H1 (cell line): Measurements from ENCODE around the gene SRR. TPM values are rescaled to one million over a fixed set of nuclear protein-coding genes. Genes with fewer than 3 reads are reported as not detected.

Experiments
- CTCF ChIA-PET: fragments of 300-600 bp; sonication (Branson Sonifier 250); formaldehyde crosslinking; loops from one replicate; lab custom pipeline; 2021; ENCODE audit not compliant: partially characterized antibody; lab: Charles Lee
- POLR2A ChIA-PET: fragments of 300-600 bp; sonication (Branson Sonifier 250); formaldehyde crosslinking; loops from one replicate; lab custom pipeline; 2021; ENCODE audit warnings: inconsistent platforms; ENCODE audit not compliant: partially characterized antibody; lab: Charles Lee
- DNase-seq, 2 experiments: peaks; one replicate each; pipeline versions ENCODE4 v3.0.0 to v3.0.0-alpha.2; 2010 to 2022; ENCODE audit warnings: low spot score in 2 of 2, low read depth in 1 of 2, mixed read lengths in 1 of 2
- FAIRE-seq: peaks from 2 replicates; lab custom pipeline; 2011; peaks lifted over from hg19 to GRCh38; lab: Jason Lieb, UNC
- H2AFZ ChIP-seq: 2 replicates; pipeline ENCODE4 v1.8.1; 2012; ENCODE audit warnings: low read length, inconsistent platforms
- H2AK5ac ChIP-seq: 2 replicates; pipeline ENCODE4 v1.6.1; 2013; ENCODE audit warnings: low read depth, low read length
- H2BK120ac ChIP-seq: replicated peaks from 2 replicates; pipeline ENCODE3; 2013; ENCODE audit warnings: low read depth, low read length, inconsistent platforms
- H2BK12ac ChIP-seq: 2 replicates; pipeline ENCODE4 v1.6.1; 2013; ENCODE audit warnings: low read depth, low read length
- H2BK15ac ChIP-seq: 2 replicates; pipeline ENCODE4 v1.6.1; 2013; ENCODE audit warnings: low read length
- H2BK20ac ChIP-seq: 2 replicates; pipeline ENCODE4 v1.6.1; 2013; ENCODE audit warnings: low read length
- H2BK5ac ChIP-seq: 2 replicates; pipeline ENCODE4 v1.6.1; 2013; ENCODE audit warnings: low read depth, low read length
- H3K14ac ChIP-seq: 2 replicates; pipeline ENCODE4 v1.6.1; 2013; ENCODE audit warnings: inconsistent platforms; ENCODE audit not compliant: insufficient read length
- H3K18ac ChIP-seq: 2 replicates; pipeline ENCODE4 v1.6.1; 2013; ENCODE audit warnings: low read length; ENCODE audit errors: extremely low read depth
- H3K23ac ChIP-seq: 2 replicates; pipeline ENCODE4 v1.6.1; 2013; ENCODE audit warnings: inconsistent platforms; ENCODE audit not compliant: insufficient read length
- H3K23me2 ChIP-seq: 2 replicates; pipeline ENCODE4 v1.6.1; 2013; ENCODE audit warnings: low read depth, low read length
- H3K27ac ChIP-seq: 2 replicates; pipeline ENCODE4 v1.6.1; 2011; ENCODE audit warnings: low read depth, low read length, inconsistent platforms
- H3K27me3 ChIP-seq, 4 experiments: replicated peaks in 1 of 4; 1 replicate in 1 of 4; 2 replicates in 3 of 4; pipeline versions ENCODE4 v1.6.1 to v1.8.1; 2011 to 2013; ENCODE audit warnings: low read length in 3 of 4, mild to moderate bottlenecking in 3 of 4, inconsistent platforms in 2 of 4, mixed read lengths in 2 of 4, moderate library complexity in 1 of 4; ENCODE audit not compliant: control insufficient read depth in 3 of 4, insufficient read depth in 3 of 4; ENCODE audit errors: extremely low read depth in 1 of 4
- H3K36me3 ChIP-seq, 4 experiments: 2 replicates each; pipeline versions ENCODE4 v1.6.1 to v1.8.1; 2011 to 2013; ENCODE audit warnings: mild to moderate bottlenecking in 4 of 4, low read length in 3 of 4, moderate library complexity in 2 of 4, control low read depth in 1 of 4, inconsistent platforms in 1 of 4; ENCODE audit not compliant: insufficient read depth in 4 of 4, control insufficient read depth in 2 of 4
- H3K4ac ChIP-seq: replicated peaks from 2 replicates; pipeline ENCODE3; 2013; ENCODE audit warnings: low read length, low read depth, mixed read lengths, inconsistent platforms; ENCODE audit not compliant: insufficient read length
- H3K4me1 ChIP-seq, 4 experiments: replicated peaks in 1 of 4; 1 replicate in 1 of 4; 2 replicates in 3 of 4; pipeline versions ENCODE4 v1.6.1 to v1.8.1; 2011 to 2013; ENCODE audit warnings: low read length in 3 of 4, inconsistent platforms in 2 of 4, mixed read lengths in 1 of 4; ENCODE audit not compliant: insufficient read depth in 4 of 4, control insufficient read depth in 3 of 4
- H3K4me2 ChIP-seq, 2 experiments: 2 replicates each; pipeline versions ENCODE4 v1.6.1 to v1.8.1; 2011 to 2013; ENCODE audit warnings: low read depth in 2 of 2, low read length in 2 of 2, control low read depth in 1 of 2, inconsistent platforms in 1 of 2, mild to moderate bottlenecking in 1 of 2; ENCODE audit not compliant: insufficient read depth in 1 of 2
- H3K4me3 ChIP-seq, 4 experiments: fragments of 200-600, 300-600 bp in 1 of 4; sonication (generic), shearing (Covaris generic), sonication (Bioruptor Twin) in 1 of 4; 2 replicates each; pipeline versions ENCODE4 v1.5.1 to v1.8.1; 2011 to 2016; ENCODE audit warnings: low read length in 4 of 4, low read depth in 3 of 4, control low read depth in 2 of 4, inconsistent platforms in 2 of 4, mild to moderate bottlenecking in 2 of 4, mixed read lengths in 1 of 4, moderate library complexity in 1 of 4; ENCODE audit not compliant: insufficient read depth in 2 of 4; ENCODE audit errors: extremely low read depth in 1 of 4
- H3K56ac ChIP-seq: replicated peaks from 2 replicates; pipeline ENCODE3; 2013; ENCODE audit warnings: low read depth, mild to moderate bottlenecking, mixed read lengths, low read length, inconsistent platforms; ENCODE audit not compliant: insufficient read length
- H3K79me1 ChIP-seq: 2 replicates; pipeline ENCODE4 v1.6.1; 2013; ENCODE audit warnings: low read depth, low read length, control low read depth
- H3K79me2 ChIP-seq, 2 experiments: 2 replicates each; pipeline versions ENCODE4 v1.6.1 to v1.8.1; 2012 to 2013; ENCODE audit warnings: low read length in 2 of 2, mild to moderate bottlenecking in 2 of 2, inconsistent platforms in 1 of 2; ENCODE audit not compliant: insufficient read depth in 2 of 2, control insufficient read depth in 1 of 2
- H3K9ac ChIP-seq, 4 experiments: replicated peaks in 1 of 4; 1 replicate in 1 of 4; 2 replicates in 3 of 4; pipeline versions ENCODE4 v1.6.1 to v1.8.1; 2011 to 2013; ENCODE audit warnings: low read depth in 3 of 4, low read length in 3 of 4, control low read depth in 2 of 4, mild to moderate bottlenecking in 2 of 4, moderate library complexity in 2 of 4, inconsistent platforms in 1 of 4; ENCODE audit errors: extremely low read depth in 1 of 4
- H3K9me3 ChIP-seq, 2 experiments: 2 replicates each; pipeline versions ENCODE4 v1.6.1 to v1.8.1; 2012 to 2013; ENCODE audit warnings: mild to moderate bottlenecking in 2 of 2, moderate library complexity in 2 of 2, control low read depth in 1 of 2, inconsistent platforms in 1 of 2, low read depth in 1 of 2, low read length in 1 of 2, mixed read lengths in 1 of 2; ENCODE audit not compliant: insufficient read depth in 2 of 2
- H4K20me1 ChIP-seq, 2 experiments: replicated peaks in 1 of 2; 2 replicates each; pipeline versions ENCODE3 to v1.8.1; 2011 to 2013; ENCODE audit warnings: inconsistent platforms in 2 of 2, low read length in 2 of 2, mild to moderate bottlenecking in 1 of 2; ENCODE audit not compliant: insufficient read depth in 2 of 2, control insufficient read depth in 1 of 2
- H4K5ac ChIP-seq: 2 replicates; pipeline ENCODE4 v1.6.1; 2013; ENCODE audit warnings: low read length, low read depth, mixed read lengths, inconsistent platforms; ENCODE audit not compliant: insufficient read length
- H4K8ac ChIP-seq: 2 replicates; pipeline ENCODE4 v1.8.0; 2013; ENCODE audit warnings: mild to moderate bottlenecking, moderate library complexity, low read length, inconsistent platforms; ENCODE audit not compliant: insufficient read depth; ENCODE audit errors: extremely low read depth
- H4K91ac ChIP-seq: replicated peaks from 2 replicates; pipeline ENCODE3; 2013; ENCODE audit warnings: low read length, mixed read lengths, inconsistent platforms; ENCODE audit not compliant: insufficient read length
- CREB1 ChIP-seq: IDR thresholded peaks from 2 replicates; pipeline ENCODE4 v1.6.1; 2012; ENCODE audit warnings: inconsistent platforms
- EGR1 ChIP-seq: IDR thresholded peaks from 2 replicates; pipeline ENCODE4 v1.6.1; 2011; ENCODE audit warnings: low read depth, low read length, borderline replicate concordance
- NANOG ChIP-seq: IDR thresholded peaks from 2 replicates; pipeline ENCODE4 v1.6.1; 2011; ENCODE audit warnings: low read length, low read depth, mild to moderate bottlenecking, inconsistent platforms; ENCODE audit not compliant: insufficient read depth, poor library complexity, severe bottlenecking
- SAP30 ChIP-seq: fragments of 300-600 bp; sonication (generic); IDR thresholded peaks from 2 replicates; pipeline ENCODE4 v1.7.1; 2012; ENCODE audit warnings: low read length, moderate library complexity, mild to moderate bottlenecking, inconsistent platforms; ENCODE audit not compliant: insufficient read depth, insufficient replicate concordance
- SP2 ChIP-seq: IDR thresholded peaks from 2 replicates; pipeline ENCODE4 v1.6.1; 2012; ENCODE audit warnings: mild to moderate bottlenecking, low read length, inconsistent platforms
- SP4 ChIP-seq: IDR thresholded peaks from 2 replicates; pipeline ENCODE4 v1.6.1; 2012; ENCODE audit warnings: low read length, inconsistent platforms
- TBP ChIP-seq: IDR thresholded peaks from 2 replicates; pipeline ENCODE4 v1.6.1; 2011; ENCODE audit warnings: low read depth, low read length, improper control_type of control experiment
- WGBS, 2 experiments: shearing (Covaris generic) in 1 of 2; methylation state at CpG; one replicate each; pipeline versions ENCODE4 v1.1.6 to v1.1.7; 2013 to 2015; ENCODE audit warnings: low lambda C conversion rate in 2 of 2, mixed read lengths in 2 of 2, inconsistent platforms in 1 of 2, low coverage in 1 of 2, missing lambda C conversion rate in 1 of 2; ENCODE audit not compliant: insufficient replicate concordance in 2 of 2, insufficient coverage in 1 of 2, insufficient read length in 1 of 2; ENCODE audit errors: extremely low coverage in 1 of 2, missing lambda C conversion rate in 1 of 2; 5-methylcytosine and 5-hydroxymethylcytosine counted together
- polyA plus RNA-seq, 7 experiments: library from polyadenylated mRNA; depleted of rRNA in 3 of 7; stranded (reverse) in 5 of 7; unstranded in 2 of 7; fragments of >200 nt in 5 of 7; fragments of 200-250 nt in 2 of 7; gene quantifications; 1 replicate in 5 of 7; 2 replicates in 1 of 7; 4 replicates in 1 of 7; pipeline versions ENCODE4 v1.2.1 to v1.2.3, GENCODE V29; 2011 to 2013; ENCODE audit warnings: missing spikeins in 2 of 7, mixed read lengths in 2 of 7
- total RNA-seq: library from RNA; stranded (reverse); fragmentation: NEBNext Ultra II Directional; extraction: Animal tissue kit (Norgen Biotek cat#: 25700); gene quantifications from 2 replicates; pipeline ENCODE4 v1.2.1, GENCODE V29; 2021

SRR gene
- total and polyA plus RNA-seq, 2 of the 8 experiments (the other 6 are each of a cell fraction or from before 2014, with no cell fraction given), result 3.6 to 4.5 TPM

DNA sequence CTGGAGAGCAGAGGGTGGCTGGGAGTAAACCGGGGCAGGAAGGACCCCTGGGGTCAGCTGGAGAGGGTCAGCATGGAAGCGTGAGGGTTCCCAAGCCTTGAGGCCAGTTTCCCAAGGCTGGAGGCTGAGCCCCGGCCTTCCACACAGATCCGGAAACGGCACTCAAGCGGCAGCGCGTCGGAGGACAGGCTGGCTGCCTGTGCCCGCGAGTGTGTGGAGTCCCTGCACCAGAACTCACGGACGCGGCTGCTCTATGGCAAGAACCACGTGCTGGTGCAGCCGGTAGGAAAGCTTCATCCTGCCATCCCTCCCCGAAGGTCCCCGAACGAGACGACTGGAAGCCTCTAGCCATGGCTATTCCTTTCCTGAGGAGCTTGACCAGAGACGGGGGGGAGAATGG is 59.6 kb downstream of the SRR start:
- no peaks in the 10 kb centered on the region for H3K79me1 ChIP-seq
- H3K4ac ChIP-seq, result no peak overlapping the region
- no peaks in the 10 kb centered on the region for H3K23me2 ChIP-seq
- H3K27me3 ChIP-seq, result no peaks in the 10 kb centered on the region
- peaks cover 0 to 10% (median 6%) of the 10 kb centered on the region in 4 experiments; a peak in 4 of 8 replicates for H3K36me3 ChIP-seq
- no peak overlapping the region for H3K56ac ChIP-seq
- no peak overlapping the region for H3K18ac ChIP-seq
- H3K23ac ChIP-seq, result no peak overlapping the region
- POLR2A ChIA-PET, result interaction anchor here (0.8 to 1.5 kb wide), 5 partner anchors 10 to 35 kb away, joined by 3 read pairs; no protein-coding TSS in a partner anchor
- H4K91ac ChIP-seq, result no peak overlapping the region
- no peaks in the 10 kb centered on the region for H3K9me3 ChIP-seq
- H2BK5ac ChIP-seq, result no peak overlapping the region
- no peak overlapping the region for H2BK20ac ChIP-seq
- no peaks in the 10 kb centered on the region for H3K79me2 ChIP-seq
- H3K4me1 ChIP-seq, result no peaks in the 10 kb centered on the region; a peak in 2 of 7 replicates
- DNase-seq (no peak), FAIRE-seq (no peak)
- TF ChIP-seq CREB1 (no peak), NANOG (no peak), SP2 (no peak), SP4 (no peak), TBP (no peak), EGR1 (no peak), SAP30 (no peak)
- no peak overlapping the region for H3K27ac ChIP-seq
- CTCF ChIA-PET, result interaction anchor here (0.6 to 13.4 kb wide), 7 partner anchors 11 to 118 kb away, joined by 3 to 209 read pairs (median 6); no protein-coding TSS in a partner anchor
- H3K9ac ChIP-seq, result no peak overlapping the region
- H2BK12ac ChIP-seq, result no peak overlapping the region
- no peak overlapping the region for H2AFZ ChIP-seq
- no peak overlapping the region for H4K8ac ChIP-seq
- H4K20me1 ChIP-seq, result peaks cover 2% of the 10 kb centered on the region in 2 experiments
- H3K4me3 ChIP-seq, result no peak overlapping the region
- no peak overlapping the region for H3K4me2 ChIP-seq
- no peak overlapping the region for H2AK5ac ChIP-seq
- no peak overlapping the region for H4K5ac ChIP-seq
- no peak overlapping the region for H2BK120ac ChIP-seq
- H3K14ac ChIP-seq, result no peak overlapping the region
- WGBS, 2 experiments, result 90% methylated on average over 21 of the region's 21 CpGs; no CpG with 5 or more reads in 1 of the 2 experiments
- no peak overlapping the region for H2BK15ac ChIP-seq
